ENCODE data around the gene OR8G1. TPM values are rescaled to one million over a fixed set of nuclear protein-coding genes. Genes with fewer than 3 reads are reported as not detected.

Gene OR8G1
- total and polyA plus RNA-seq, 2 of the 8 experiments (the other 6 are each of a cell fraction or from before 2014, with no cell fraction given): not detected

GRCh38 chr11:124199702-124200101 is 41.2 kb upstream of the OR8G1 start:
- no peak overlapping the region for H3K23ac ChIP-seq (ENCODE audit: insufficient read length)
- H3K4ac ChIP-seq (replicated peaks; ENCODE audit: insufficient read length, low read depth, low read length): no peak overlapping the region
- H3K4me2 ChIP-seq (ENCODE audit: insufficient read depth in 1 of 2, low read depth in 2 of 2, low read length in 2 of 2): no peak overlapping the region
- no peak overlapping the region for H4K91ac ChIP-seq (replicated peaks; ENCODE audit: insufficient read length, low read length)
- H2BK15ac ChIP-seq (ENCODE audit: low read length): no peak overlapping the region
- no peak overlapping the region for H3K14ac ChIP-seq (ENCODE audit: insufficient read length)
- no peak overlapping the region for H4K8ac ChIP-seq (ENCODE audit: extremely low read depth, insufficient read depth, low read length)
- no peak overlapping the region for H2AK5ac ChIP-seq (ENCODE audit: low read depth, low read length)
- H3K23me2 ChIP-seq (ENCODE audit: low read depth, low read length): no peaks in the 10 kb centered on the region
- no peaks in the 10 kb centered on the region for H3K79me1 ChIP-seq (ENCODE audit: low read depth, low read length)
- H4K5ac ChIP-seq (ENCODE audit: insufficient read length, low read depth, low read length): no peak overlapping the region
- no peaks in the 10 kb centered on the region for H4K20me1 ChIP-seq (replicated peaks in 1 of 2; ENCODE audit: control insufficient read depth in 1 of 2, insufficient read depth in 2 of 2, low read length in 2 of 2)
- ChIA-PET CTCF (ENCODE audit: partially characterized antibody) (no interaction called here), POLR2A (ENCODE audit: partially characterized antibody) (no interaction called here)
- no peaks in the 10 kb centered on the region for H3K79me2 ChIP-seq (ENCODE audit: control insufficient read depth in 1 of 2, insufficient read depth in 2 of 2, low read length in 2 of 2)
- no peaks in the 10 kb centered on the region for H3K9me3 ChIP-seq (ENCODE audit: insufficient read depth in 2 of 2, low read depth in 1 of 2, low read length in 1 of 2)
- FAIRE-seq (no peak), DNase-seq (ENCODE audit: low read depth in 1 of 2, low spot score in 2 of 2) (no peak)
- no peak overlapping the region for H2BK120ac ChIP-seq (replicated peaks; ENCODE audit: low read depth, low read length)
- H3K27ac ChIP-seq (ENCODE audit: low read depth, low read length): no peak overlapping the region
- no peak overlapping the region for H3K4me3 ChIP-seq (ENCODE audit: extremely low read depth in 1 of 4, insufficient read depth in 2 of 4, low read depth in 3 of 4, low read length in 4 of 4)
- H3K18ac ChIP-seq (ENCODE audit: extremely low read depth, low read length): no peak overlapping the region
- no peak overlapping the region for H2BK5ac ChIP-seq (ENCODE audit: low read depth, low read length)
- no peak overlapping the region for H2BK20ac ChIP-seq (ENCODE audit: low read length)
- H3K27me3 ChIP-seq (replicated peaks in 1 of 4; ENCODE audit: control insufficient read depth in 3 of 4, extremely low read depth in 1 of 4, insufficient read depth in 3 of 4, low read length in 3 of 4): no peaks in the 10 kb centered on the region
- H2BK12ac ChIP-seq (ENCODE audit: low read depth, low read length): no peak overlapping the region
- no peaks in the 10 kb centered on the region for H3K4me1 ChIP-seq (replicated peaks in 1 of 4; ENCODE audit: control insufficient read depth in 3 of 4, insufficient read depth in 4 of 4, low read length in 3 of 4)
- no peak overlapping the region for H3K56ac ChIP-seq (replicated peaks; ENCODE audit: insufficient read length, low read depth, low read length)
- WGBS, 2 experiments (ENCODE audit: extremely low coverage in 1 of 2, insufficient coverage in 1 of 2, insufficient read length in 1 of 2, insufficient replicate concordance in 2 of 2, low coverage in 1 of 2, low lambda C conversion rate in 2 of 2, missing lambda C conversion rate in 1 of 2): 92% methylated on average over 1 of the region's 1 CpG; no CpG with 5 or more reads in 1 of the 2 experiments
- H3K9ac ChIP-seq (replicated peaks in 1 of 4; ENCODE audit: extremely low read depth in 1 of 4, low read depth in 3 of 4, low read length in 3 of 4): no peak overlapping the region
- H3K36me3 ChIP-seq (ENCODE audit: control insufficient read depth in 2 of 4, insufficient read depth in 4 of 4, low read length in 3 of 4): no peaks in the 10 kb centered on the region
- H2AFZ ChIP-seq (ENCODE audit: low read length): no peak overlapping the region
- TF ChIP-seq ASH2L (IDR thresholded peaks at IDR 0.05; ENCODE audit: low read length) (no peak), TBP (IDR thresholded peaks at IDR 0.05; ENCODE audit: low read depth, low read length) (no peak), SIN3A (conservative IDR thresholded peaks at IDR 0.05 in 1 of 2, IDR thresholded peaks at IDR 0.05 in 1 of 2; ENCODE audit: low read depth in 1 of 2, low read length in 2 of 2) (no peak), RAD21 (IDR thresholded peaks at IDR 0.05 in 1 of 2, conservative IDR thresholded peaks at IDR 0.05 in 1 of 2; ENCODE audit: low read depth in 2 of 2, low read length in 2 of 2) (no peak), CTBP2 (IDR thresholded peaks at IDR 0.05; ENCODE audit: borderline replicate concordance, insufficient read depth, insufficient read length, low read length) (no peak), SRF (IDR thresholded peaks at IDR 0.05; ENCODE audit: low read depth, low read length) (no peak), BACH1 (IDR thresholded peaks at IDR 0.05; ENCODE audit: low read length) (no peak), PHF8 (conservative IDR thresholded peaks at IDR 0.05; ENCODE audit: low read depth, low read length) (no peak), TAF1 (IDR thresholded peaks at IDR 0.05; ENCODE audit: low read depth, low read length) (no peak), SP1 (IDR thresholded peaks at IDR 0.05; ENCODE audit: low read depth, low read length) (no peak), HDAC2 (IDR thresholded peaks at IDR 0.05; ENCODE audit: borderline replicate concordance in 1 of 2, low read depth in 2 of 2, low read length in 2 of 2) (no peak), KDM1A (IDR thresholded peaks at IDR 0.05; ENCODE audit: borderline replicate concordance, low read length) (no peak), NRF1 (IDR thresholded peaks at IDR 0.05; ENCODE audit: low read depth, low read length) (no peak), JUN (IDR thresholded peaks at IDR 0.05; ENCODE audit: low read depth, low read length) (no peak), NANOG (IDR thresholded peaks at IDR 0.05; ENCODE audit: insufficient read depth, low read depth, low read length, poor library complexity, severe bottlenecking) (no peak)

All from H1 (cell line).